GM08714 (cell line): ENCODE results near the gene PLEKHH1.
A peak's percentile ranks its signal among the peaks of the same experiment; 100 is the strongest.
"Not testable (repeated sequence)": the region's sequence is repeated elsewhere in the genome, so short reads cannot be mapped to it uniquely, and the experiment has no call there.

Experiments
- H3K4me3 ChIP-seq: fragments of 200-500 bp; sonication (Bioruptor generic); 2 replicates; pipeline ENCODE4 v1.5.1; 2014; ENCODE audit warnings: mild to moderate bottlenecking, low read length, inconsistent platforms
- ZNF274 ChIP-seq: IDR thresholded peaks from 2 replicates; pipeline ENCODE4 v1.6.1; 2012; ENCODE audit warnings: mild to moderate bottlenecking, low read depth, low read length

Gene PLEKHH1

GRCh38 chr14:67607646-67608045, 74.6 kb downstream of the PLEKHH1 start:
- H3K4me3 ChIP-seq, result no peak overlapping the region
- no peak for TF ChIP-seq ZNF274

GRCh38 chr14:67609642-67610310, 76.7 kb downstream of the PLEKHH1 start:
- H3K4me3 ChIP-seq, result no peak overlapping the region
- TF ChIP-seq ZNF274, result no peak

GRCh38 chr14:67610491-67610890, 77.4 kb downstream of the PLEKHH1 start:
- TF ChIP-seq ZNF274, result no peak
- no peak overlapping the region for H3K4me3 ChIP-seq

- no peak for TF ChIP-seq ZNF274
- H3K4me3 ChIP-seq, result no peak overlapping the region
Measured at GRCh38 chr14:67618617-67619063, 85.5 kb downstream of the PLEKHH1 start.

- TF ChIP-seq ZNF274, result no peak
- H3K4me3 ChIP-seq, result peak within 1 kb of the TSS; percentile 72
Measured at GRCh38 chr14:67619446-67620216, 86.5 kb downstream of the PLEKHH1 start, which contains the start of gene ARG2. ARG2 (plus strand) TSS chr14:67619920; CDS start chr14:67619978, 58 bp downstream.

GRCh38 chr14:67620217-67620785, 87.2 kb downstream of the PLEKHH1 start:
- TF ChIP-seq ZNF274, result no peak
- H3K4me3 ChIP-seq, result peak overlapping the region; percentile 72; the same call in 1 of the 2 replicates

GRCh38 chr14:67622675-67623074, 89.6 kb downstream of the PLEKHH1 start:
- TF ChIP-seq ZNF274, result no peak
- no peak overlapping the region for H3K4me3 ChIP-seq

- no peak for TF ChIP-seq ZNF274
- no peak overlapping the region for H3K4me3 ChIP-seq
Measured at GRCh38 chr14:67623114-67623513, 90.0 kb downstream of the PLEKHH1 start.

- H3K4me3 ChIP-seq, result not testable (repeated sequence)
Measured at GRCh38 chr14:67626131-67626530, 93.0 kb downstream of the PLEKHH1 start.

GRCh38 chr14:67627519-67627918, 94.4 kb downstream of the PLEKHH1 start:
- no peak for TF ChIP-seq ZNF274
- no peak overlapping the region for H3K4me3 ChIP-seq

GRCh38 chr14:67630186-67630585, 97.1 kb downstream of the PLEKHH1 start:
- no peak overlapping the region for H3K4me3 ChIP-seq
- TF ChIP-seq ZNF274, result no peak

- H3K4me3 ChIP-seq, result no peak overlapping the region
- TF ChIP-seq ZNF274, result no peak
Measured at GRCh38 chr14:67630938-67631337, 97.8 kb downstream of the PLEKHH1 start.

- no peak for TF ChIP-seq ZNF274
- no peak overlapping the region for H3K4me3 ChIP-seq
Measured at GRCh38 chr14:67633451-67634147, 100.5 kb downstream of the PLEKHH1 start.

GRCh38 chr14:67636361-67636919, 103.3 kb downstream of the PLEKHH1 start:
- no peak for TF ChIP-seq ZNF274
- no peak overlapping the region for H3K4me3 ChIP-seq
